Uterus (tissue), 4 donors: ENCODE data around the gene COL1A1. TPM values are rescaled to one million over a fixed set of nuclear protein-coding genes. Genes with fewer than 3 reads are reported as not detected.

ENCODE experiments used
- DNase-seq, 2 donors: peaks; one replicate each; pipeline ENCODE4 v3.0.0-alpha.2; 2019 to 2020
- H3K27ac ChIP-seq, 2 donors: fragments of 200-600 bp; sonication (generic); 1 replicate in 1 of 2; 2 replicates in 1 of 2; pipeline ENCODE4 v1.5.1; 2016 to 2018
- H3K27me3 ChIP-seq, 2 donors: fragments of 200-600 bp; sonication (generic); one replicate each; pipeline ENCODE4 v1.5.1; 2018 to 2019; ENCODE audit warnings: control low read depth in 1 of 2
- H3K36me3 ChIP-seq, 2 donors: fragments of 200-600 bp; sonication (generic); one replicate each; pipeline ENCODE4 v1.5.1; 2019; ENCODE audit warnings: control low read depth in 1 of 2
- H3K4me1 ChIP-seq, 2 donors: fragments of 200-600 bp; sonication (generic); one replicate each; pipeline ENCODE4 v1.5.1; 2018 to 2019; ENCODE audit warnings: control low read depth in 1 of 2
- H3K4me3 ChIP-seq, 2 donors: fragments of 200-600 bp; sonication (generic); 1 replicate in 1 of 2; 2 replicates in 1 of 2; pipeline ENCODE4 v1.5.1; 2018 to 2019; ENCODE audit warnings: mild to moderate bottlenecking in 1 of 2
- H3K9me3 ChIP-seq, 2 donors: fragments of 200-600 bp; sonication (generic); one replicate each; pipeline ENCODE4 v1.5.1; 2019; ENCODE audit warnings: control low read depth in 1 of 2
- CTCF ChIP-seq, 4 experiments: fragments of 200-600 bp in 2 of 4; fragments of 450-650 bp in 2 of 4; sonication (generic) in 2 of 4; IDR thresholded peaks; one replicate each; pipeline ENCODE4 v1.5.1; 2016 to 2019; ENCODE audit warnings: antibody characterized with exemption in 4 of 4, mild to moderate bottlenecking in 2 of 4, moderate library complexity in 1 of 4
- POLR2A ChIP-seq, 2 donors: fragments of 450-650 bp; IDR thresholded peaks; one replicate each; pipeline ENCODE4 v1.6.1; 2016; ENCODE audit warnings: antibody characterized with exemption in 2 of 2, mild to moderate bottlenecking in 1 of 2, moderate library complexity in 1 of 2
- intact Hi-C: fragments of 100-400 bp; cut with DNase I; formaldehyde crosslinking; loops from one replicate; pipeline ENCODE4 v1.15.1; 2023; ENCODE audit warnings: low total_unique reads
- total RNA-seq, 4 donors: library from RNA; depleted of rRNA in 3 of 4; stranded (reverse); fragments of >200 nt in 3 of 4; gene quantifications; one replicate each; pipeline versions ENCODE4 v1.1.0 to v1.2.4, GENCODE V29; 2014 to 2023
- donor health status: DM: yes; HTN: yes; CAD: no.

COL1A1 gene
- 1,000 to 10,000 TPM in 1 of 4 donors, 100 to 1,000 TPM in 2, 10 to 100 TPM in 1; 59.4 to 4,880 (median 491) TPM for total RNA-seq

GRCh38 chr17:50201276-50201854 lies at the start of gene COL1A1:
Gene COL1A1 (minus strand): TSS chr17:50201631. CDS start chr17:50201513, 118 bp downstream.
- DNase-seq: peak; percentile 94 to 96
- peak within 1 kb of the TSS; percentile 75 to 96 for H3K4me3 ChIP-seq
- peaks cover 26 to 42% of the 10 kb centered on the region in 2 donors for H3K4me1 ChIP-seq
- intact Hi-C loops: loop anchor here (2.0 kb wide), 1 partner anchor 71 kb away; no protein-coding TSS in a partner anchor
- H3K9me3 ChIP-seq: no peaks in the 10 kb centered on the region
- no peaks in the 10 kb centered on the region for H3K27me3 ChIP-seq
- no peaks in the 10 kb centered on the region for H3K36me3 ChIP-seq
- peak within 1 kb of the TSS; percentile 96 to 98 for H3K27ac ChIP-seq
- TF ChIP-seq CTCF (IDR thresholded peaks at IDR 0.05): peak in 2 of 4 experiments; percentile 5 to 26
- peak; percentile 94 to 98 for TF ChIP-seq POLR2A (IDR thresholded peaks at IDR 0.05)

- H3K36me3 ChIP-seq: no peaks in the 10 kb centered on the region
- H3K27me3 ChIP-seq: no peaks in the 10 kb centered on the region
- DNase-seq: no peak
- no peaks in the 10 kb centered on the region for H3K9me3 ChIP-seq
- intact Hi-C loops: no loop called here
- TF ChIP-seq CTCF (IDR thresholded peaks at IDR 0.05) (no peak), POLR2A (IDR thresholded peaks at IDR 0.05) (no peak)
- H3K27ac ChIP-seq: no peak overlapping the region
- no peak overlapping the region for H3K4me3 ChIP-seq
- no peaks in the 10 kb centered on the region for H3K4me1 ChIP-seq
These were observed 46.8 kb upstream of the COL1A1 start for GRCh38 chr17:50248255-50248654.

GRCh38 chr17:50244771-50245170 lies 43.3 kb upstream of the COL1A1 start:
- DNase-seq: no peak
- Histone ChIP-seq H3K36me3 (no peaks in the 10 kb centered on the region), H3K27ac (no peak overlapping the region), H3K4me3 (no peak overlapping the region), H3K9me3 (no peaks in the 10 kb centered on the region), H3K27me3 (no peaks in the 10 kb centered on the region), H3K4me1 (peaks cover under 1 to 4% of the 10 kb centered on the region in 2 donors)
- TF ChIP-seq CTCF (IDR thresholded peaks at IDR 0.05): no peak
- no peak for TF ChIP-seq POLR2A (IDR thresholded peaks at IDR 0.05)
- intact Hi-C loops: no loop called here

- Histone ChIP-seq H3K4me3 (no peak overlapping the region), H3K27ac (peak overlapping the region in 1 of 2 donors; percentile 47)
- TF ChIP-seq POLR2A (IDR thresholded peaks at IDR 0.05): no peak
- no peak for TF ChIP-seq CTCF (IDR thresholded peaks at IDR 0.05)
These were observed 40.0 kb upstream of the COL1A1 start for GRCh38 chr17:50241431-50241830.

GRCh38 chr17:50240851-50241250 lies 39.4 kb upstream of the COL1A1 start:
- peak in 1 of 2 donors; percentile 40 for DNase-seq
- TF ChIP-seq CTCF (IDR thresholded peaks at IDR 0.05): no peak
- TF ChIP-seq POLR2A (IDR thresholded peaks at IDR 0.05): no peak
- Histone ChIP-seq H3K27ac (peak overlapping the region; percentile 47 to 64), H3K9me3 (no peaks in the 10 kb centered on the region), H3K36me3 (no peaks in the 10 kb centered on the region), H3K4me3 (no peak overlapping the region), H3K4me1 (peaks cover 4 to 6% of the 10 kb centered on the region in 2 donors), H3K27me3 (no peaks in the 10 kb centered on the region)
- intact Hi-C loops: no loop called here

More at GRCh38 chr17:50241431-50241830, 40.0 kb upstream of the COL1A1 start:
- H3K27me3 ChIP-seq: no peaks in the 10 kb centered on the region
- peaks cover 4 to 6% of the 10 kb centered on the region in 2 donors for H3K4me1 ChIP-seq
- intact Hi-C loops: no loop called here
- no peak for DNase-seq
- no peaks in the 10 kb centered on the region for H3K36me3 ChIP-seq
- no peaks in the 10 kb centered on the region for H3K9me3 ChIP-seq
